ENCODE data around the gene CTDSPL. TPM values are rescaled to one million over a fixed set of nuclear protein-coding genes. Genes with fewer than 3 reads are reported as not detected.

The CTDSPL gene
- total and polyA plus RNA-seq, 2 of the 13 experiments (the other 11 are each of a cell fraction or from before 2014, with no cell fraction given): 26.1 to 142 TPM

DNA sequence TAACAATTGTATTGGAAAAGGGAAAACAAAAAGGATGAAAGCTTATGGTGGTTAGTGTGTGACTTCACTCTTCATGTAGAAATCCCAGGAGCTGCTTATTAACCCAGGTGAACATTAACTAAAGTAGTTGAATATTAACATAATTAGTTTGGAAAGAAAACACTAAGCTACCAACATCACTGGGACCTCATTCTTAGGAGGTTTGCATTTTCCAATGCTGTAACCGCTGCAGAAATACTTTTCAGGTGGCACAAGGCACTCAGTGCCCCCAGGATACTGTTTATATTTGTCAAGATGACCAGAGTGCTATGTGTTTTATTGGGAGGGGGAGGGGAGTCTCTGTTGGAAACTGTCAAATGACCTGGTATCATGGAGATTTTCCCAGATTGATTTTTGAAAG lies 103.0 kb downstream of the CTDSPL start (continued):
- TF ChIP-seq, protein P1, sequence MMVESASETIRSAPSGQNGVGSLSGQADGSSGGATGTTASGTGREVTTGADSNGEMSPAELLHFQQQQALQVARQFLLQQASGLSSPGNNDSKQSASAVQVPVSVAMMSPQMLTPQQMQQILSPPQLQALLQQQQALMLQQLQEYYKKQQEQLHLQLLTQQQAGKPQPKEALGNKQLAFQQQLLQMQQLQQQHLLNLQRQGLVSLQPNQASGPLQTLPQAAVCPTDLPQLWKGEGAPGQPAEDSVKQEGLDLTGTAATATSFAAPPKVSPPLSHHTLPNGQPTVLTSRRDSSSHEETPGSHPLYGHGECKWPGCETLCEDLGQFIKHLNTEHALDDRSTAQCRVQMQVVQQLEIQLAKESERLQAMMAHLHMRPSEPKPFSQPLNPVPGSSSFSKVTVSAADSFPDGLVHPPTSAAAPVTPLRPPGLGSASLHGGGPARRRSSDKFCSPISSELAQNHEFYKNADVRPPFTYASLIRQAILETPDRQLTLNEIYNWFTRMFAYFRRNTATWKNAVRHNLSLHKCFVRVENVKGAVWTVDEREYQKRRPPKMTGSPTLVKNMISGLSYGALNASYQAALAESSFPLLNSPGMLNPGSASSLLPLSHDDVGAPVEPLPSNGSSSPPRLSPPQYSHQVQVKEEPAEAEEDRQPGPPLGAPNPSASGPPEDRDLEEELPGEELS (CRISPR knock-in tag; IDR thresholded peaks at IDR 0.05): peak; percentile 88
- 0 out of 2 replicates have a peak, but pooled peaks have one; percentile 47 for TF ChIP-seq ATF1 (CRISPR knock-in tag; IDR thresholded peaks at IDR 0.05)
- no peak for TF ChIP-seq U2AF1 (optimal IDR thresholded peaks at IDR 0.05; ENCODE audit: low read depth, low read length)
- TF ChIP-seq, protein P2, sequence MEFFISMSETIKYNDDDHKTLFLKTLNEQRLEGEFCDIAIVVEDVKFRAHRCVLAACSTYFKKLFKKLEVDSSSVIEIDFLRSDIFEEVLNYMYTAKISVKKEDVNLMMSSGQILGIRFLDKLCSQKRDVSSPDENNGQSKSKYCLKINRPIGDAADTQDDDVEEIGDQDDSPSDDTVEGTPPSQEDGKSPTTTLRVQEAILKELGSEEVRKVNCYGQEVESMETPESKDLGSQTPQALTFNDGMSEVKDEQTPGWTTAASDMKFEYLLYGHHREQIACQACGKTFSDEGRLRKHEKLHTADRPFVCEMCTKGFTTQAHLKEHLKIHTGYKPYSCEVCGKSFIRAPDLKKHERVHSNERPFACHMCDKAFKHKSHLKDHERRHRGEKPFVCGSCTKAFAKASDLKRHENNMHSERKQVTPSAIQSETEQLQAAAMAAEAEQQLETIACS (CRISPR knock-in tag; IDR thresholded peaks at IDR 0.05): no peak
- TF ChIP-seq, protein P3, sequence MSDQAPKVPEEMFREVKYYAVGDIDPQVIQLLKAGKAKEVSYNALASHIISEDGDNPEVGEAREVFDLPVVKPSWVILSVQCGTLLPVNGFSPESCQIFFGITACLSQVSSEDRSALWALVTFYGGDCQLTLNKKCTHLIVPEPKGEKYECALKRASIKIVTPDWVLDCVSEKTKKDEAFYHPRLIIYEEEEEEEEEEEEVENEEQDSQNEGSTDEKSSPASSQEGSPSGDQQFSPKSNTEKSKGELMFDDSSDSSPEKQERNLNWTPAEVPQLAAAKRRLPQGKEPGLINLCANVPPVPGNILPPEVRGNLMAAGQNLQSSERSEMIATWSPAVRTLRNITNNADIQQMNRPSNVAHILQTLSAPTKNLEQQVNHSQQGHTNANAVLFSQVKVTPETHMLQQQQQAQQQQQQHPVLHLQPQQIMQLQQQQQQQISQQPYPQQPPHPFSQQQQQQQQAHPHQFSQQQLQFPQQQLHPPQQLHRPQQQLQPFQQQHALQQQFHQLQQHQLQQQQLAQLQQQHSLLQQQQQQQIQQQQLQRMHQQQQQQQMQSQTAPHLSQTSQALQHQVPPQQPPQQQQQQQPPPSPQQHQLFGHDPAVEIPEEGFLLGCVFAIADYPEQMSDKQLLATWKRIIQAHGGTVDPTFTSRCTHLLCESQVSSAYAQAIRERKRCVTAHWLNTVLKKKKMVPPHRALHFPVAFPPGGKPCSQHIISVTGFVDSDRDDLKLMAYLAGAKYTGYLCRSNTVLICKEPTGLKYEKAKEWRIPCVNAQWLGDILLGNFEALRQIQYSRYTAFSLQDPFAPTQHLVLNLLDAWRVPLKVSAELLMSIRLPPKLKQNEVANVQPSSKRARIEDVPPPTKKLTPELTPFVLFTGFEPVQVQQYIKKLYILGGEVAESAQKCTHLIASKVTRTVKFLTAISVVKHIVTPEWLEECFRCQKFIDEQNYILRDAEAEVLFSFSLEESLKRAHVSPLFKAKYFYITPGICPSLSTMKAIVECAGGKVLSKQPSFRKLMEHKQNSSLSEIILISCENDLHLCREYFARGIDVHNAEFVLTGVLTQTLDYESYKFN (CRISPR knock-in tag; conservative IDR thresholded peaks at IDR 0.05): peak; percentile 86
- peak; percentile 86 for TF ChIP-seq MIXL1 (CRISPR knock-in tag; IDR thresholded peaks at IDR 0.05)
- peak; percentile 35; the same call in 1 of the 2 replicates for TF ChIP-seq ZNF878 (CRISPR knock-in tag; IDR thresholded peaks at IDR 0.05)
- TF ChIP-seq, protein P4, sequence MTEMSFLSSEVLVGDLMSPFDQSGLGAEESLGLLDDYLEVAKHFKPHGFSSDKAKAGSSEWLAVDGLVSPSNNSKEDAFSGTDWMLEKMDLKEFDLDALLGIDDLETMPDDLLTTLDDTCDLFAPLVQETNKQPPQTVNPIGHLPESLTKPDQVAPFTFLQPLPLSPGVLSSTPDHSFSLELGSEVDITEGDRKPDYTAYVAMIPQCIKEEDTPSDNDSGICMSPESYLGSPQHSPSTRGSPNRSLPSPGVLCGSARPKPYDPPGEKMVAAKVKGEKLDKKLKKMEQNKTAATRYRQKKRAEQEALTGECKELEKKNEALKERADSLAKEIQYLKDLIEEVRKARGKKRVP (CRISPR knock-in tag; IDR thresholded peaks at IDR 0.05): peak in 1 of 2 experiments; percentile 58; a peak in 1 of 4 replicates
- peak; percentile 45; the same call in 1 of the 2 replicates for TF ChIP-seq TARDBP (CRISPR knock-in tag; IDR thresholded peaks at IDR 0.05)
- TF ChIP-seq, protein P5, sequence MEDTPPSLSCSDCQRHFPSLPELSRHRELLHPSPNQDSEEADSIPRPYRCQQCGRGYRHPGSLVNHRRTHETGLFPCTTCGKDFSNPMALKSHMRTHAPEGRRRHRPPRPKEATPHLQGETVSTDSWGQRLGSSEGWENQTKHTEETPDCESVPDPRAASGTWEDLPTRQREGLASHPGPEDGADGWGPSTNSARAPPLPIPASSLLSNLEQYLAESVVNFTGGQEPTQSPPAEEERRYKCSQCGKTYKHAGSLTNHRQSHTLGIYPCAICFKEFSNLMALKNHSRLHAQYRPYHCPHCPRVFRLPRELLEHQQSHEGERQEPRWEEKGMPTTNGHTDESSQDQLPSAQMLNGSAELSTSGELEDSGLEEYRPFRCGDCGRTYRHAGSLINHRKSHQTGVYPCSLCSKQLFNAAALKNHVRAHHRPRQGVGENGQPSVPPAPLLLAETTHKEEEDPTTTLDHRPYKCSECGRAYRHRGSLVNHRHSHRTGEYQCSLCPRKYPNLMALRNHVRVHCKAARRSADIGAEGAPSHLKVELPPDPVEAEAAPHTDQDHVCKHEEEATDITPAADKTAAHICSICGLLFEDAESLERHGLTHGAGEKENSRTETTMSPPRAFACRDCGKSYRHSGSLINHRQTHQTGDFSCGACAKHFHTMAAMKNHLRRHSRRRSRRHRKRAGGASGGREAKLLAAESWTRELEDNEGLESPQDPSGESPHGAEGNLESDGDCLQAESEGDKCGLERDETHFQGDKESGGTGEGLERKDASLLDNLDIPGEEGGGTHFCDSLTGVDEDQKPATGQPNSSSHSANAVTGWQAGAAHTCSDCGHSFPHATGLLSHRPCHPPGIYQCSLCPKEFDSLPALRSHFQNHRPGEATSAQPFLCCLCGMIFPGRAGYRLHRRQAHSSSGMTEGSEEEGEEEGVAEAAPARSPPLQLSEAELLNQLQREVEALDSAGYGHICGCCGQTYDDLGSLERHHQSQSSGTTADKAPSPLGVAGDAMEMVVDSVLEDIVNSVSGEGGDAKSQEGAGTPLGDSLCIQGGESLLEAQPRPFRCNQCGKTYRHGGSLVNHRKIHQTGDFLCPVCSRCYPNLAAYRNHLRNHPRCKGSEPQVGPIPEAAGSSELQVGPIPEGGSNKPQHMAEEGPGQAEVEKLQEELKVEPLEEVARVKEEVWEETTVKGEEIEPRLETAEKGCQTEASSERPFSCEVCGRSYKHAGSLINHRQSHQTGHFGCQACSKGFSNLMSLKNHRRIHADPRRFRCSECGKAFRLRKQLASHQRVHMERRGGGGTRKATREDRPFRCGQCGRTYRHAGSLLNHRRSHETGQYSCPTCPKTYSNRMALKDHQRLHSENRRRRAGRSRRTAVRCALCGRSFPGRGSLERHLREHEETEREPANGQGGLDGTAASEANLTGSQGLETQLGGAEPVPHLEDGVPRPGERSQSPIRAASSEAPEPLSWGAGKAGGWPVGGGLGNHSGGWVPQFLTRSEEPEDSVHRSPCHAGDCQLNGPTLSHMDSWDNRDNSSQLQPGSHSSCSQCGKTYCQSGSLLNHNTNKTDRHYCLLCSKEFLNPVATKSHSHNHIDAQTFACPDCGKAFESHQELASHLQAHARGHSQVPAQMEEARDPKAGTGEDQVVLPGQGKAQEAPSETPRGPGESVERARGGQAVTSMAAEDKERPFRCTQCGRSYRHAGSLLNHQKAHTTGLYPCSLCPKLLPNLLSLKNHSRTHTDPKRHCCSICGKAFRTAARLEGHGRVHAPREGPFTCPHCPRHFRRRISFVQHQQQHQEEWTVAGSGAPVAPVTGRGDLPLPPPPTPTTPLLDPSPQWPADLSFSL (CRISPR knock-in tag; IDR thresholded peaks at IDR 0.05): no peak
- TF ChIP-seq, protein P6, sequence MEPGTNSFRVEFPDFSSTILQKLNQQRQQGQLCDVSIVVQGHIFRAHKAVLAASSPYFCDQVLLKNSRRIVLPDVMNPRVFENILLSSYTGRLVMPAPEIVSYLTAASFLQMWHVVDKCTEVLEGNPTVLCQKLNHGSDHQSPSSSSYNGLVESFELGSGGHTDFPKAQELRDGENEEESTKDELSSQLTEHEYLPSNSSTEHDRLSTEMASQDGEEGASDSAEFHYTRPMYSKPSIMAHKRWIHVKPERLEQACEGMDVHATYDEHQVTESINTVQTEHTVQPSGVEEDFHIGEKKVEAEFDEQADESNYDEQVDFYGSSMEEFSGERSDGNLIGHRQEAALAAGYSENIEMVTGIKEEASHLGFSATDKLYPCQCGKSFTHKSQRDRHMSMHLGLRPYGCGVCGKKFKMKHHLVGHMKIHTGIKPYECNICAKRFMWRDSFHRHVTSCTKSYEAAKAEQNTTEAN (CRISPR knock-in tag; conservative IDR thresholded peaks at IDR 0.05): 0 out of 2 replicates have a peak, but pooled peaks have one; percentile 47
- no peak for TF ChIP-seq CHD4 (IDR thresholded peaks at IDR 0.05; ENCODE audit: borderline replicate concordance, low read length)

All from HepG2 (cell line).